HEK293T (cell line): ENCODE measurements around the gene CABLES2.

Experiments
- BHLHE40 ChIP-seq: fragments of 450-650 bp; IDR thresholded peaks from 2 replicates; pipeline ENCODE4 v1.6.1; 2016; ENCODE audit warnings: mild to moderate bottlenecking, moderate library complexity, borderline replicate concordance
- CTBP1 ChIP-seq: fragments of 450-650 bp; IDR thresholded peaks from 2 replicates; pipeline ENCODE4 v1.6.1; 2016; ENCODE audit warnings: borderline replicate concordance
- ELF4 ChIP-seq: fragments of 450-650 bp; IDR thresholded peaks from 2 replicates; pipeline ENCODE4 v1.6.1; 2017; ENCODE audit warnings: antibody characterized with exemption
- FOXA1 ChIP-seq: fragments of 450-650 bp; IDR thresholded peaks from 2 replicates; pipeline ENCODE4 v1.6.1; 2016; ENCODE audit warnings: mild to moderate bottlenecking
- FOXK2 ChIP-seq: fragments of 450-650 bp; IDR thresholded peaks from 2 replicates; pipeline ENCODE4 v1.6.1; 2016; ENCODE audit warnings: mild to moderate bottlenecking
- FOXM1 ChIP-seq: fragments of 450-650 bp; IDR thresholded peaks from 2 replicates; pipeline ENCODE4 v1.6.1; 2017; ENCODE audit warnings: mild to moderate bottlenecking, borderline replicate concordance
- L3MBTL2 ChIP-seq: fragments of 450-650 bp; conservative IDR thresholded peaks from 2 replicates; pipeline ENCODE4 v1.6.1; 2016; ENCODE audit warnings: mild to moderate bottlenecking
- LEF1 ChIP-seq: fragments of 450-650 bp; IDR thresholded peaks from 2 replicates; pipeline ENCODE4 v1.6.1; 2017; ENCODE audit warnings: mild to moderate bottlenecking, borderline replicate concordance
- PKNOX1 ChIP-seq: fragments of 450-650 bp; IDR thresholded peaks from 2 replicates; pipeline ENCODE4 v1.6.1; 2016
- SP1 ChIP-seq: fragments of 450-650 bp; IDR thresholded peaks from 2 replicates; pipeline ENCODE4 v1.6.1; 2017
- SUZ12 ChIP-seq: fragments of 450-650 bp; IDR thresholded peaks from 2 replicates; pipeline ENCODE4 v1.6.1; 2016; ENCODE audit warnings: mild to moderate bottlenecking
- TARDBP ChIP-seq: fragments of 450-650 bp; IDR thresholded peaks from 2 replicates; pipeline ENCODE4 v1.6.1; 2016
- ZNF384 ChIP-seq: fragments of 450-650 bp; IDR thresholded peaks from 2 replicates; pipeline ENCODE4 v1.6.1; 2016

GRCh38 chr20:62369815-62370114 is 37.3 kb downstream of the CABLES2 start:
- no peak for TF ChIP-seq FOXM1
- TF ChIP-seq FOXK2, result no peak
- no peak for TF ChIP-seq SUZ12
- TF ChIP-seq L3MBTL2, result no peak
- no peak for TF ChIP-seq ELF4
- TF ChIP-seq ZNF384, result no peak
- TF ChIP-seq SP1, result no peak
- no peak for TF ChIP-seq LEF1
- TF ChIP-seq BHLHE40, result no peak
- no peak for TF ChIP-seq FOXA1
- no peak for TF ChIP-seq TARDBP
- TF ChIP-seq PKNOX1, result no peak
- TF ChIP-seq CTBP1, result no peak
